ENCODE measurements around the gene TRPV4. TPM values are rescaled to one million over a fixed set of nuclear protein-coding genes. Genes with fewer than 3 reads are reported as not detected.

The TRPV4 gene
- total and polyA plus RNA-seq, 9 of the 15 experiments (the other 6 are each of a cell fraction or from before 2014, with no cell fraction given): 0.13 TPM; not detected in 8

- H3K27ac ChIP-seq (ENCODE audit: extremely low read depth, low read depth, low read length): no peak overlapping the region
- intact Hi-C loops (cut with micrococcal nuclease): no loop called here
- no peak for DNase-seq (ENCODE audit: extremely low read depth in 1 of 4, low spot score in 3 of 4)
- no peak overlapping the region for H2AFZ ChIP-seq (ENCODE audit: low read depth, low read length)
- H3K36me3 ChIP-seq (ENCODE audit: control insufficient read depth, insufficient read depth, low read length): no peaks in the 10 kb centered on the region
- no peaks in the 10 kb centered on the region for H3K9me1 ChIP-seq (ENCODE audit: control insufficient read depth, insufficient read depth, low read length)
- no peak for TF ChIP-seq TCF7 (IDR thresholded peaks at IDR 0.05; ENCODE audit: borderline replicate concordance)
- no peak for TF ChIP-seq MYBL2 (IDR thresholded peaks at IDR 0.05; ENCODE audit: low read depth)
- TF ChIP-seq MYBL2 (CRISPR knock-in tag; IDR thresholded peaks at IDR 0.05; ENCODE audit: borderline replicate concordance): no peak
- H3K9ac ChIP-seq (ENCODE audit: insufficient read depth in 1 of 2, low read depth in 2 of 2, low read length in 2 of 2): no peak overlapping the region
- H3K4me3 ChIP-seq: no peak overlapping the region
- peaks cover 0 to 9% of the 10 kb centered on the region in 2 experiments; a peak in 3 of 5 replicates for H3K4me1 ChIP-seq (replicated peaks in 1 of 2; ENCODE audit: control insufficient read depth in 2 of 2, insufficient read depth in 2 of 2, low read length in 2 of 2)
- H4K20me1 ChIP-seq (replicated peaks; ENCODE audit: control insufficient read depth, insufficient read depth, low read length): 0 out of 2 replicates have a peak, but pooled peaks cover 3% of the 10 kb centered on the region
- CTCF ChIA-PET (ENCODE audit: low intra/inter-chr PET ratio): interaction anchor here (2.0 kb wide), 1 partner anchor 258 kb away, joined by 14 read pairs; no protein-coding TSS in a partner anchor
- BruUV-seq (replicated peaks): no TSS peak
- FAIRE-seq: no peak
- ATAC-seq: no peak
- peaks cover 2 to 27% of the 10 kb centered on the region in 2 experiments; a peak in 4 of 5 replicates for H3K27me3 ChIP-seq (ENCODE audit: control insufficient read depth in 2 of 2, insufficient read depth in 2 of 2, low read length in 2 of 2)
- no peaks in the 10 kb centered on the region for H3K9me3 ChIP-seq (replicated peaks; ENCODE audit: control insufficient read depth, insufficient read depth, low read depth, low read length)
- no peaks in the 10 kb centered on the region for H3K79me2 ChIP-seq (ENCODE audit: control insufficient read depth, insufficient read depth, low read length)
- POLR2A ChIA-PET: no interaction called here
- WGBS (ENCODE audit: insufficient coverage, low coverage, missing lambda C conversion rate): 4% methylated on average over 9 of the region's 9 CpGs
- no peak overlapping the region for H3K4me2 ChIP-seq (ENCODE audit: insufficient read depth, low read length)
- in situ Hi-C loops (cut with MboI): loop anchor here (5.0 kb wide), 2 partner anchors 184 to 259 kb away; no protein-coding TSS in a partner anchor
Observed at GRCh38 chr12:109776624-109777023, 56.6 kb downstream of the TRPV4 start.

- Histone ChIP-seq H3K79me2 (ENCODE audit: control insufficient read depth, insufficient read depth, low read length) (no peaks in the 10 kb centered on the region), H3K4me3 (no peak overlapping the region), H3K9ac (ENCODE audit: insufficient read depth in 1 of 2, low read depth in 2 of 2, low read length in 2 of 2) (no peak overlapping the region), H3K9me3 (replicated peaks; ENCODE audit: control insufficient read depth, insufficient read depth, low read depth, low read length) (no peaks in the 10 kb centered on the region), H3K4me2 (ENCODE audit: insufficient read depth, low read length) (no peak overlapping the region), H4K20me1 (replicated peaks; ENCODE audit: control insufficient read depth, insufficient read depth, low read length) (0 out of 2 replicates have a peak, but pooled peaks cover 3% of the 10 kb centered on the region), H3K27ac (ENCODE audit: extremely low read depth, low read depth, low read length) (no peak overlapping the region), H3K27me3 (ENCODE audit: control insufficient read depth in 2 of 2, insufficient read depth in 2 of 2, low read length in 2 of 2) (peaks cover 2 to 32% of the 10 kb centered on the region in 2 experiments; a peak in 4 of 5 replicates), H3K9me1 (ENCODE audit: control insufficient read depth, insufficient read depth, low read length) (no peaks in the 10 kb centered on the region), H3K36me3 (ENCODE audit: control insufficient read depth, insufficient read depth, low read length) (no peaks in the 10 kb centered on the region), H2AFZ (ENCODE audit: low read depth, low read length) (no peak overlapping the region), H3K4me1 (replicated peaks in 1 of 2; ENCODE audit: control insufficient read depth in 2 of 2, insufficient read depth in 2 of 2, low read length in 2 of 2) (peaks cover 0 to 9% of the 10 kb centered on the region in 2 experiments; a peak in 3 of 5 replicates)
- ATAC-seq (peak; percentile 96), DNase-seq (ENCODE audit: extremely low read depth in 1 of 4, low spot score in 3 of 4) (peak; percentile 77 to 86 (median 84)), FAIRE-seq (peak; percentile 85)
- BruUV-seq (replicated peaks): no TSS peak
- ChIA-PET CTCF (ENCODE audit: low intra/inter-chr PET ratio) (interaction anchor here (0.6 to 2.3 kb wide), 4 partner anchors 178 to 347 kb away, joined by 3 to 17 read pairs (median 10); no protein-coding TSS in a partner anchor), POLR2A (no interaction called here)
- in situ Hi-C loops (cut with MboI): loop anchor here (5.0 kb wide), 2 partner anchors 183 to 258 kb away; no protein-coding TSS in a partner anchor
- intact Hi-C loops (cut with micrococcal nuclease): loop anchor here (1.0 to 2.0 kb wide), 3 partner anchors 178 to 347 kb away; no protein-coding TSS in a partner anchor
- WGBS (ENCODE audit: insufficient coverage, low coverage, missing lambda C conversion rate): 5% methylated on average over 7 of the region's 10 CpGs
- TF ChIP-seq MAZ (CRISPR knock-in tag; conservative IDR thresholded peaks at IDR 0.05 in 1 of 2, IDR thresholded peaks at IDR 0.05 in 1 of 2) (0 out of 4 replicates have a peak, but pooled peaks of 1 of the 2 experiments have one; percentile 23), RAD21 (CRISPR knock-in tag; conservative IDR thresholded peaks at IDR 0.05 in 1 of 2, IDR thresholded peaks at IDR 0.05 in 1 of 2) (peak; percentile 81 to 95), CCAR2 (IDR thresholded peaks at IDR 0.05; ENCODE audit: low read depth, low read length) (no peak), CC2D1A (IDR thresholded peaks at IDR 0.05) (peak; percentile 75), SMC3 (conservative IDR thresholded peaks at IDR 0.05; ENCODE audit: insufficient read depth, low read depth, low read length) (peak; percentile 93), ZBTB49 (CRISPR knock-in tag; IDR thresholded peaks at IDR 0.05; ENCODE audit: borderline replicate concordance) (no peak), RBM25 (IDR thresholded peaks at IDR 0.05; ENCODE audit: low read depth, low read length, severe bottlenecking) (peak; percentile 93), SAP30 (IDR thresholded peaks at IDR 0.05; ENCODE audit: borderline replicate concordance, insufficient read depth, low read depth, low read length, poor library complexity, severe bottlenecking) (no peak)
Observed at GRCh38 chr12:109775172-109775881, 57.9 kb downstream of the TRPV4 start.
